ENCODE data around the gene PIP5K1B.
A peak's percentile ranks its signal among the peaks of the same experiment; 100 is the strongest.

The PIP5K1B gene

DNA sequence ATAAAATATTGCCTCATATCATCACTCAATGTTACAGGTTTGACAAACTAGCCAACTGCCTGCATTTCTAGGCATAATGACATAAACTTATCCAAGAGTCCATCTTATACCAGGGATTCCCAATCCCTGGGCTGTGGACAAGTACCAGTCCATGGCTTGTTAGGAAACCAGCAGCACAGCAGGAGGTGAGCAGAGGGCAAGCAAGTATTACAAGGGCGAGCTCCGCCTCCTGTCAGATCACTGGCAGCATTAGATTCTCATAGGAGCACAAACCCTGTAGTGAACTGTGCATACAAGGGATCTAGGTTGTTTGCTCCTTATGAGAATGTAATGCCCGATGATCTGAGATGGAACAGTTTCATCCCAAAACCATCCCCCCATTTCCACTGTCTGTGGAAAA is 164.0 kb downstream of the PIP5K1B start:
- DNase-seq = no peak

- DNase-seq = no peak
Measured at GRCh38 chr9:68870086-68870485, 165.0 kb downstream of the PIP5K1B start.

GRCh38 chr9:68871236-68871635 is 166.2 kb downstream of the PIP5K1B start:
- no peak for DNase-seq

DNA sequence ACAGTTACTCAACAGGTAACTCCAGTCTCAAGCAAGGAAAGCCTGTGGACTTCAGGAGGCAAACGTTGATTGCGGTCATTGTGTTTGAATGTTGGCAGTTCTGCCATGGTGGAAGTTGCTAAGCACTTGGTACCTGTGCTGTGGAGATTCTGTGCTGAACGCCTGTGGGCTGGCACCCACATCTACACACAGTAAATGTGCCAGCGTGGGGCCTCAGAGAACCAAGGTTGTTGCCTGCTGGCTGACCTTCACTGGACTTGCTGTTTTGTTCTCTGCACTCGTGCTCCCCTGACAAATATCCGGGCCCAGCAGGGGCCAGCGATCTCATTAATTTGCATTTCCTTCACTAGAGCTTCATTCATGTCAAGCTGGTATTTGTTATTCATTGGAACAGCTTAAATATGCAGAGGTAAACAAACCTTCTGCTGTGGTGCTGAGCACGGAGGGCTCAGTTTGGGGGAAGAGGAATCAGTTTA is 167.0 kb downstream of the PIP5K1B start:
- DNase-seq = no peak

DNA sequence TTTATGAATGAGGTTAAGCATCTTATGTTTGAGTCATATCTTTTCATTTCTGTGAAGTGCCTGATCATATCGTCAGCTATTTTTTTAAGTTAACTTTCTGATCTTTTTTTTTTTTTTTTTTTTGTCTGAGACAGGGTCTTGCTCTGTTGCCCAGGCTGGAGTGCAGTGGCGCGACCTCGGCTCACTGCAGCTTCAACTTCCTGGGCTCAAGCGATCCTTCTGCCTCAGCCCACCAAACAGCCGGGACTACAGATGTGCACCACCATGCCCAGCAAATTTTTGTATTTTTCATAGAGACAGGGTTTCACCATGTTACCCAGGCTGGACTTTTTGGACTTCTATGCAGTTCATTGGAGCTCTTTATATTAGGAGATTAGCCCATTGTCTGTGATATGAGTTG is 168.1 kb downstream of the PIP5K1B start:
- no peak for DNase-seq

DNA sequence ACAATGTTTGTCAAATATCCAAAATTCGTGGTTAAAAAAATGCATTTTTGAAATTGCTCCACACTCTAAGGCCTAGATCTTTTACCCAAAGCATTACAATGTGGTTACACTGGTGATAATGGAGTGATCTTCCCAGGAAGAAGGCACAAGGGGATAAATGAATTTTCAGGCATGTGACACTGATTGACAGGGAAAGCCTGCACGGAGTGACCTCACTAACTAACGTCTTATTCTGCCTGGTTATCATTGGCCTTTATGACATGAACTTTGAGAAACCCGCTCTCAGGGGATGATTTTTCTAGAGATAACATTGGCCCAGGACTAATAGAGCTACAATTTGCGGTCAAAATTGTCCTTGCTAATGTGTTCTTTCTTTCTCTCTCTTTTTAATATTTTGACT is 171.2 kb downstream of the PIP5K1B start:
- DNase-seq = no peak

- DNase-seq = no peak
Measured at GRCh38 chr9:68876681-68877080, 171.6 kb downstream of the PIP5K1B start.

DNA sequence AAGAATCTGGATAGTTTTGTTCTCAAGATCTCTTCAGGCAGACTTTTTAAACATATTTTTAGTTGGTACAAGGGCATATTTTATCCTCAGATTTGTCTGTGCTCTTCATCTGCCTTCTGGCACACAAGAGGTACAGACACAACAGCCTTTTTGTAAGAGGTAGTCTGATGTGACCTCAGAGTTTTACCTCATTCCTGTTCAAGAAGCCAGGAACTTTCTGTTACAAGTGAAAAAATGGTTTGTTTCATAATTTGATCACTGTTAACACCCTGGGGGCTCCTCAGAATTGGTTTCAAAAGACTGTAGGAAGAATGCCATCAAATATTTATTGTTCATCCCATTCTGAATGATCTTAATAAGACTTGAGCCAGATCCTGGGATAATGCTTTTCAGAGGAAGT is 172.2 kb downstream of the PIP5K1B start:
- DNase-seq = no peak

DNA sequence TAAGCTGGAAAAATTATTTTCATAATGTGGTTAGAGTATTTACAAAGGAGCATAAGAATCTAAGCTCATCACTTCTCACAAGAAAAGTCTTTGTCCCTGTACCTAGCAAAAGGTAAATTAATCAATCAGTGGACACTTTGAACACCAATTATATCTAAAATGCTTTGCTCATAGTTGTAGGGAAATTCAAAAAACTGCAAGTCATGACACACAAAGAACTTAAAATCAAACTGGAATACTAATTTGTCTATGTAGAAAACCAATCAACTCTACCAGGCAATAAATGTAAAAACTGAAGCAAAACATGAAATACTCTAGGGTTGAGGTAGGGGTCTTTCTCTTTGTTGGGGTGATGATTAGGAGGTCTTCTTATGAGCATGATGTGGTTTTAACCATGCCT is 173.4 kb downstream of the PIP5K1B start:
- DNase-seq = no peak

GRCh38 chr9:68883224-68883623 is 178.2 kb downstream of the PIP5K1B start:
- DNase-seq = no peak

DNA sequence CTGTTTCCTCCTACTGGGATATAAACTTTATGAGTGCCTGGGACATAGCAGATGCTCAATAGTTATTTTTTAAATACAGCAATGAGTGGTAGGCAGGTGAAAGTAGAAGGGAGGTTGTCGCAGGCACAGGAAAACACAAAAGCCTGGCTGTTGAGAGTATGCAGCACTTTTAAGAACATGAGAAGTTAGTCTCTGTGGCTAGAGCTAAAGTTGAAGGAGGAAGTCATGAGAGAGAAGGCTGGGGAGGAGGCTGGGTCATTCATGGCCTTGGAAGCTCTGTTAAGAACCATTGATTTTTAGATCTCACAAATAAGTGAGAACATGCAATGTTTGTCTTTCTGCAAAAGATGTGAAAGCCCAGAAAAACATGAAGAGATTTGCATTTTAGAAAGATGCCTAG is 182.2 kb downstream of the PIP5K1B start:
- no peak for DNase-seq

DNA sequence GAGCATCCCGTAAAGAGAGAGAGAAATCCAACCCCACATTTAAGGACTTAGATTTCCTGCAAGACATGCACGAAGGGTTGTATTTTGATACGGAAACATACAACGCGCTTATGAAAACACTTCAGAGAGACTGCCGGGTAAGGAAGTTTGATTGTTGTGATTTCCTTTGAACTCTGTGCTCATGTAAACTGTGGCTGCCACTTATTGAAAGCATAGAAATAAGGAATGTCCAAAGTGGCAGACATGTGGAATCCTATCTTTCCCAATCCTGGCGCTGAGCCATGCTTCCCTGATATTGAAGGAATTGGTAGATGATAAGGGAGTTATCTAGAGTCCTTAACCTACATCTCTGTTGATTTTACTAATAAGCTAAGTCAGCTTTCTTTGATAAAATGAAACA is 189.5 kb downstream of the PIP5K1B start:
- no peak for DNase-seq

DNA sequence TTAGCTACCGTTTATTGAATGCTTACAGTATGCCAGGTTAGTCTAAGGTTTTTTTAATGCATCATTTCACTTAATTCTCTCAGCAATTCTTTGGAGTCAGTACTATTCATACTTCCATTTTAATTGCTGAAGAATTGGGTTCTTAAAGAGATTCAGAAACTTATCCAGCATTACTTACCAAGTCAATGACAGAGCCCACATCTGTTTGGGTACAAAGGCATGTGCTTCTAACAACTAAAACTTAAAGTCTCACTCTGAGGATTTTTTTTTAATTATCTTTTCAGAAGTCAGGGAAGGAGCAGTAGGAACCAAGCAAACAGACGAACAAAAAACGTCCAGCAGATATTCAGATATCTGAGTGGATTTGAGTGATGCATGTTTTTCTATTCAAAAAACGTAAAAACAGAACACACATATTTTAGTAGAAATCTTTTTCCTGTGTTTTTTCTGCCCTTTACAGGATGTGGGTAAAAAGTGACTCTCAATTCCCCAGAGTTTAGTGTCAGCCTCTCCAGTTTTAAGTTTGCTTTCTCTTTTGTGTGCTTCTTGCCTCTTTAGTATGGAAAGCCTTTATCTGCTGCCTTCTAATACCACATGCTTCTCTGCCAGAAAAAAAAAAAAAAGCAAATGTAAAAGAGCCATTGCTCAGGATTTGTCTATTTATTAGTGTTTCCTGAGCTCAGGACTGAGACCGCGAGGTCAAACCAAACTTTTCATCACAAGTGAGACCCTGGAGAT is 190.9 kb downstream of the PIP5K1B start:
- DNase-seq = peak; percentile 25

DNA sequence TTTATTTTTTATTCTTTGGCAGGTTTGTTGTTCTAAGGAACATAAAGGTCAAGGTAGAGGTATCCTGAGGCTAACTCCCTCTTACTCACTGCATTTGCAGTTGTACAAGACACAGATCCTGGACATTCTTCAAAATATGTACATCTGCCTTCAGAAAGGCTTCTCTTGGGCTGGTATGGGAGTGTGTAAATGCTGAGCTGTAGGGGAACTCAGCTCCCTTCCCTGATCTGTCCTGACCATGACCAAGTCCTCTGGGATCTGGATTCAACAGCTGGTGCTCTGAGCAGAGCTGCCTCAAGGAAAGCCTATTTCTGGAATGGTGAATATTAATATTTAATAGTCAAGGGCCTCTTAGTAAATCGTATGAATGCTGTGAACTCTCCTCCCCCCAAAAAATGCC is 191.4 kb downstream of the PIP5K1B start:
- no peak for DNase-seq

- DNase-seq = no peak
Measured at GRCh38 chr9:68897577-68898145, 192.6 kb downstream of the PIP5K1B start.

GRCh38 chr9:68898781-68899439 is 193.9 kb downstream of the PIP5K1B start:
- no peak for DNase-seq

DNA sequence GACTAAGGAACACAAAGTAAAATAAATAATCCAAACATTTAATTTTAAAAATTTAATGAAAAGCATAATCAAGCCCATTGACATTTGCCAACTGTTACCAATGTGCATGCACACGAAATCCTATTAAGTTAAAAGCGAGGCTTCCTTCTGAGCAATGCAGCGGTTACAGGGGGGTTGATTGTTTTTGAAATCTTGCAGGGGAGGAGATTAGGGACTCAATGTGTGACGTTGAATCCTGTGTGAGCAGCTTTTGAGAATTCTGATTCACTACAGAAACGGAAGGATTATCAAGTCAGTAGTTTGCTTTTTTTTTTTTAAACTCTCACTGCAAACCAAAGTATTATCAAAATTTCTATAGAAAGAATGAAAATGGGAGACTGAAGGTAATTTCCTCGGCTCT is 199.4 kb downstream of the PIP5K1B start:
- DNase-seq = no peak

GRCh38 chr9:68905129-68905528 is 200.1 kb downstream of the PIP5K1B start:
- peak; percentile 9 for DNase-seq

DNA sequence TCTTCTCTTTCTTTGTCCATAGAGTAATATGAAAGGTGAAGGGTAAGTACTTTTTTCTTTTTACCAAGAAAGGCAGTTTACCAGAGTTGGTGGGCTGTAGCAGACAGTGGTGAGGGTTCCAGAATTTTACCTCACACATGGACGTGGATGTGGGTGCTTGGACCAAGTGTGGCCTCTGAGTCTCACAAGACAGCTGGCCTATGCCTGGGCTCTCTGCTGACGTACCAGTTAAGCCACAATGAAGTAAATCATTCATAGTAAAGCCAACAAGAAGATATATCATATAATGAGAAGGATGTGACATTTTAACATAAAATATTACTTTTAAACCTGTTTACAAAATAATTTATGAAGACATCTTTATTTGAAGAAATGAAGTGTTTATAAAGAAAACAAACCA is 202.9 kb downstream of the PIP5K1B start:
- no peak for DNase-seq

- DNase-seq = no peak
Measured at GRCh38 chr9:68912561-68912960, 207.5 kb downstream of the PIP5K1B start.

GRCh38 chr9:68913054-68913453 is 208.0 kb downstream of the PIP5K1B start:
- DNase-seq = no peak

DNA sequence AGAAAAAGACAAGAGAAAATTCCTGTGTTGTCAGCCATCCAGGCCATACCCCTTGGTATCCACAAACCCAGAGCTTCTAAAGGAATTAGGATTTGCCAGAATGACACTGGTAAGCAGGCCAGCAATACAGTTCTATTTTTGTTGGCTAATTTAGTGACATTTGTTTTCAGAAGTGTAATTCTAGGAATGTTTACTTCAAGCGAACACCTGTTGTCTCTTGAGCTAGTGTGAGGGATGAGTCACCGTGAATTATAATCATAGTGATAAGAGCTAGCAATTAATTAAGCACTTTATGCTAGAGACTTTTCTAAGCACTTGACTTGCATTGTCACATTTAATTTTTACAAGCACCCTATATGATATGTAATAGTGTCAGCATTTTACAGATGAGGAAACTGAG is 209.7 kb downstream of the PIP5K1B start:
- no peak for DNase-seq

DNA sequence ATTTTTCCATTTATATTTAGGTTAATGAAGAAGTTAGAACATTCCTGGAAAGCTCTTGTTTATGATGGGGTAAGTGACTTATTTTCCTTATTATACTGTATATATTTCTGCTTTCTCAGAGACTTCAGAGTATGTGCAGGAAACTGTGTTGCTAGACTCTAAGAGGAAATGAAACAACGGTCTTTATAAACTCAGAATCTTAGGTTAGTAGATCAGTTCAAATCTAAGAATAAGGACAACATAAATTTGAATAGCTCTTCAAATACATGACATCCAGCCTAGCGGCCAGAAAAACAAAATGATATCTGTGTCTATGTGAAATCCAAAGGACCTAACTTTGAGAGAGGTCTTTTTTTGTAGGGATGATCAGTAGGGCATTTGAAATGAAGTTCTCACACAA is 214.6 kb downstream of the PIP5K1B start:
- DNase-seq = no peak

DNA sequence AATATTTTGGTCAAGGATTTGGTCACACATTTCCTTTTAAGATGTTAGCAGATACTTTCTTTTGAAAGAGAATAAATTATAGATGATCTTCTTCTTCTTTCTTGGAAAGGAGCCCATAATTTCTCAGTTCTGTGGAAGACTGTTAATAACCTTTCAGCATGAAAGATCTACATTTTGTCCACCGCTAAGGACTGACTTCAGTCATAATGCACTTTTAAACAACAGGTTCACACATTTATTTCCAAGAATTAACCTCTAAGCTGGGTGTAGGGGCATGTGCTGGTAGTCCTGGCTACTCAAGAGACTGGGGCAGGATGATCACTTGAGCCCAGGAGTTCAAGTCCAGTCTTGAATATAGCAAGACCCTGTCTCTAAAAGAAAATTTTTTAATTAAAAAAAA is 215.9 kb downstream of the PIP5K1B start:
- DNase-seq = no peak

Data from OCI-M1 (cell line).